GM21381 (cell line): ENCODE data around the gene FRMD4A.
"Not testable (repeated sequence)": the region's sequence is repeated elsewhere in the genome, so short reads cannot be mapped to it uniquely, and the experiment has no call there.

Experiments
- ATAC-seq: cut with Tn5 transposase; IDR thresholded peaks from one replicate; pipeline ENCODE4 v1.9.1; 2021; ENCODE audit warnings: mild to moderate bottlenecking, moderate library complexity; ENCODE audit not compliant: unreplicated experiment

The FRMD4A gene

GRCh38 chr10:13803566-13804554, 526.9 kb downstream of the FRMD4A start:
- ATAC-seq = no peak

- no peak for ATAC-seq
Measured at GRCh38 chr10:13801907-13802288, 528.8 kb downstream of the FRMD4A start.

- ATAC-seq = no peak
Measured at GRCh38 chr10:13801156-13801906, 529.4 kb downstream of the FRMD4A start.

- ATAC-seq = no peak
Measured at GRCh38 chr10:13797164-13797563, 533.6 kb downstream of the FRMD4A start.

- ATAC-seq = no peak
Measured at GRCh38 chr10:13795653-13796555, 534.8 kb downstream of the FRMD4A start.

GRCh38 chr10:13794992-13795612, 535.6 kb downstream of the FRMD4A start:
- no peak for ATAC-seq

GRCh38 chr10:13792006-13792405, 538.7 kb downstream of the FRMD4A start:
- no peak for ATAC-seq

- ATAC-seq = no peak
Measured at GRCh38 chr10:13791483-13791882, 539.2 kb downstream of the FRMD4A start.

- ATAC-seq = no peak
Measured at GRCh38 chr10:13790196-13790595, 540.5 kb downstream of the FRMD4A start.

- no peak for ATAC-seq
Measured at GRCh38 chr10:13789448-13789829, 541.3 kb downstream of the FRMD4A start.

- ATAC-seq = no peak
Measured at GRCh38 chr10:13788711-13789447, 541.8 kb downstream of the FRMD4A start.

GRCh38 chr10:13788320-13788600, 542.5 kb downstream of the FRMD4A start:
- no peak for ATAC-seq

GRCh38 chr10:13787015-13787421, 543.7 kb downstream of the FRMD4A start:
- peak; percentile 65 for ATAC-seq

GRCh38 chr10:13784067-13784466, 546.7 kb downstream of the FRMD4A start:
- ATAC-seq = peak; percentile 43

- ATAC-seq = no peak
Measured at GRCh38 chr10:13779748-13780147, 551.0 kb downstream of the FRMD4A start.

GRCh38 chr10:13778693-13778960, 552.1 kb downstream of the FRMD4A start:
- ATAC-seq = not testable (repeated sequence)

- ATAC-seq = peak; percentile 46
Measured at GRCh38 chr10:13776861-13777311, 553.8 kb downstream of the FRMD4A start.

GRCh38 chr10:13775786-13776775, 554.6 kb downstream of the FRMD4A start:
- no peak for ATAC-seq
